22Rv1 (cell line): ENCODE data around the gene FGGY.

Experiments
- ZFX ChIP-seq: fragments of 450-650 bp; IDR thresholded peaks from 2 replicates; pipeline ENCODE4 v1.6.1; 2017; ENCODE audit warnings: antibody characterized with exemption, borderline replicate concordance
- TF ChIP-seq, protein P1 (sequence below): fragments of 450-650 bp; IDR thresholded peaks from 2 replicates; pipeline ENCODE4 v1.5.1; 2017; ENCODE audit warnings: mild to moderate bottlenecking

DNA sequence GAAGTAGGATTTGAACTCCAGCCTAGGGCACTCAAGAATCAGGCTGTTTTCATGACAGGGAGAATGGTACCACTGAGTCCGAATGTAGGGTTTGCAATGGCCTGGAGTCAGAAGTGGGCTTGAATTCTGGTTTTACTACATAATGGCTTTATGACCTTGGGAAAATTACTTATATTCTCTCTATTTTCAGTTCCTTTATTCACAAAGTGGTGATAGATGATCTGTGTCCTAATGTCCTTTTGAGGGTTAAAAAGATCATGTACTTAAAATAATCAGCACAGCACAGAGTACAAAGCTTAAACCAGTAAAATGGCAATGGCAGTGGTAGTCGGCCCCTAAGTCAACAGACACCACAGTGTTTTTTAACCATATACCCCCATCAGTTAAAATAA is 454.1 kb downstream of the FGGY start:
- TF ChIP-seq, protein P1, sequence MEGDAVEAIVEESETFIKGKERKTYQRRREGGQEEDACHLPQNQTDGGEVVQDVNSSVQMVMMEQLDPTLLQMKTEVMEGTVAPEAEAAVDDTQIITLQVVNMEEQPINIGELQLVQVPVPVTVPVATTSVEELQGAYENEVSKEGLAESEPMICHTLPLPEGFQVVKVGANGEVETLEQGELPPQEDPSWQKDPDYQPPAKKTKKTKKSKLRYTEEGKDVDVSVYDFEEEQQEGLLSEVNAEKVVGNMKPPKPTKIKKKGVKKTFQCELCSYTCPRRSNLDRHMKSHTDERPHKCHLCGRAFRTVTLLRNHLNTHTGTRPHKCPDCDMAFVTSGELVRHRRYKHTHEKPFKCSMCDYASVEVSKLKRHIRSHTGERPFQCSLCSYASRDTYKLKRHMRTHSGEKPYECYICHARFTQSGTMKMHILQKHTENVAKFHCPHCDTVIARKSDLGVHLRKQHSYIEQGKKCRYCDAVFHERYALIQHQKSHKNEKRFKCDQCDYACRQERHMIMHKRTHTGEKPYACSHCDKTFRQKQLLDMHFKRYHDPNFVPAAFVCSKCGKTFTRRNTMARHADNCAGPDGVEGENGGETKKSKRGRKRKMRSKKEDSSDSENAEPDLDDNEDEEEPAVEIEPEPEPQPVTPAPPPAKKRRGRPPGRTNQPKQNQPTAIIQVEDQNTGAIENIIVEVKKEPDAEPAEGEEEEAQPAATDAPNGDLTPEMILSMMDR: no peak
- no peak for TF ChIP-seq ZFX
